Subcutaneous adipose tissue (tissue), 4 donors: ENCODE data around the gene LYRM4. TPM values are rescaled to one million over a fixed set of nuclear protein-coding genes. Genes with fewer than 3 reads are reported as not detected.

Source experiments
- total RNA-seq, 4 donors: library from RNA; depleted of rRNA; stranded (reverse); fragments of >200 nt; gene quantifications; one replicate each; pipeline ENCODE4 v1.1.0, GENCODE V29; 2016
- TF ChIP-seq, protein P1 (sequence below): fragments of 450-650 bp; IDR thresholded peaks from one replicate; pipeline ENCODE4 v1.5.1; 2016; ENCODE audit warnings: low read depth, mild to moderate bottlenecking, control low read depth, antibody characterized with exemption, moderate library complexity

The LYRM4 gene
- total RNA-seq, 4 donors from 2014 or later: 22.2 to 25.8 (median 25.1) TPM

GRCh38 chr6:5123296-5124143 is 137.2 kb downstream of the LYRM4 start:
- TF ChIP-seq, protein P1, sequence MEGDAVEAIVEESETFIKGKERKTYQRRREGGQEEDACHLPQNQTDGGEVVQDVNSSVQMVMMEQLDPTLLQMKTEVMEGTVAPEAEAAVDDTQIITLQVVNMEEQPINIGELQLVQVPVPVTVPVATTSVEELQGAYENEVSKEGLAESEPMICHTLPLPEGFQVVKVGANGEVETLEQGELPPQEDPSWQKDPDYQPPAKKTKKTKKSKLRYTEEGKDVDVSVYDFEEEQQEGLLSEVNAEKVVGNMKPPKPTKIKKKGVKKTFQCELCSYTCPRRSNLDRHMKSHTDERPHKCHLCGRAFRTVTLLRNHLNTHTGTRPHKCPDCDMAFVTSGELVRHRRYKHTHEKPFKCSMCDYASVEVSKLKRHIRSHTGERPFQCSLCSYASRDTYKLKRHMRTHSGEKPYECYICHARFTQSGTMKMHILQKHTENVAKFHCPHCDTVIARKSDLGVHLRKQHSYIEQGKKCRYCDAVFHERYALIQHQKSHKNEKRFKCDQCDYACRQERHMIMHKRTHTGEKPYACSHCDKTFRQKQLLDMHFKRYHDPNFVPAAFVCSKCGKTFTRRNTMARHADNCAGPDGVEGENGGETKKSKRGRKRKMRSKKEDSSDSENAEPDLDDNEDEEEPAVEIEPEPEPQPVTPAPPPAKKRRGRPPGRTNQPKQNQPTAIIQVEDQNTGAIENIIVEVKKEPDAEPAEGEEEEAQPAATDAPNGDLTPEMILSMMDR: no peak

- TF ChIP-seq, protein P1: no peak
Observed at GRCh38 chr6:5122504-5123112, 138.1 kb downstream of the LYRM4 start.

GRCh38 chr6:5121956-5122355 is 138.8 kb downstream of the LYRM4 start:
- TF ChIP-seq, protein P1: no peak

DNA sequence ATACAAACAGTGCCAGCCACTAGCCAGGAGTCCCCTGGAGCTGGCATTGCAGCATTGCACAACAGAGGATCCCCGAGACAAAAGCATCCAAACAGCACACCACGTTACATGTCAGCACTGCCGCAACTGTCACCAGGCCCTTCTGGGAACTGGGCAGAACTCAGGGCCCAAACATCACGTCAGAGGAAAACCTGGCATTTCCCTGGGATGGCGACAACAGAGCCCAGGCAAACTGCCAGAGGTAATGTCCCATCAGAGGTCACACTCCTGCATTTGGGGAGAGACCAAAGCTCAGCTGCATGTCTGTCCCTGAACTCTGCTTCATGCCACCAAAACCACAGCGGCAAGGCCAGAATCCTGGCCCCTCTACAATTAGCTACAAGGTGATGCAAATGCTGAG is 139.3 kb downstream of the LYRM4 start:
- TF ChIP-seq, protein P1: no peak

GRCh38 chr6:5120011-5120410 is 140.7 kb downstream of the LYRM4 start:
- TF ChIP-seq, protein P1: no peak

DNA sequence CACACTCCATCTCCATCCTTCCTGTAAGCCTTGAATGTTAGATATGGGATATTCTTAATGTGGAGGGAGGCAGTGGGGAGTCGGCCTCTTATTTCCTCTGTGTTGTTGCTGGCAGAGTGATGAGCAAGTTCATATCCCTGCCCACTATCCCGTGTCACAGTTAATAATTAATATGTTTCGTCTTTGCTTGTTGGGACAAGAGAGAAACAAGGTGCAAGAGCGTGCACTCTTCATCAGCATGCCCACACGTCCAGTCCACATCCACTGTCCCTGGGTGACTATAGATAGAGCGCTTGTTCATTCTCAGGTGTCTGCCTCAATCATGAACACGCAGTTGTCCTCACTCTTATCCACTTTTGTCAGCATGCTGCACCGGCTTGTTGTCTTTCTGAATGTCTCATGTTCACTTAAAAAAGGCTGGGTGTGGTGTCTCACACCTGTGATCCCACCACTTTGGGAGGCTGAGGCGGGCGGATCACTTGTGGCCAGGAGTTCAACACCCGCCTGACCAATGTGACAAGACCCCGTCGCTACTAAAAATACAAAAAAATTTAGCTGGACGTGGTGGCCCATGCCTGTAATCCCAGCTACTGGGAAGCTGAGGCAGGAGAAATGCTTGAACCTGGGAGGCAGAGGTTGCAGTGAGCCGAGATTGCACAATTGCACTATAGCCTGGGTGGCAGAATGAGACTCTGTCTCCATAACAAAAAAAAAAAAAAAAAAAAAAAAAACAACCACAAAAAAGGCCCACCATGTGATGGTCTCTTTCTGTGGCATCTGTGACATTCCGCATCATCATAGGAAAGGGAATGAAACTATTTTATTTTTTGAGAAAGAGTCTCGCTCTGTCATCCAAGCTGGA is 141.4 kb downstream of the LYRM4 start:
- TF ChIP-seq, protein P1: no peak
